DMS 273 (cell line): ENCODE results near the gene MAD1L1.

Experiments
- DNase-seq: peaks from one replicate; lab custom pipeline; 2025; ENCODE audit not compliant: unreplicated experiment; lab: John Stamatoyannopoulos, UW

Gene MAD1L1

GRCh38 chr7:2120841-2121830, 111.6 kb downstream of the MAD1L1 start:
- peak; percentile 26 for DNase-seq

GRCh38 chr7:2120251-2120660, 112.5 kb downstream of the MAD1L1 start:
- no peak for DNase-seq

GRCh38 chr7:2118630-2119190, 114.0 kb downstream of the MAD1L1 start:
- no peak for DNase-seq

GRCh38 chr7:2118056-2118455, 114.7 kb downstream of the MAD1L1 start:
- no peak for DNase-seq

- no peak for DNase-seq
These were observed 115.1 kb downstream of the MAD1L1 start for GRCh38 chr7:2117646-2118045.

- DNase-seq = peak; percentile 66
These were observed 115.7 kb downstream of the MAD1L1 start for GRCh38 chr7:2116989-2117591.

GRCh38 chr7:2116448-2116810, 116.3 kb downstream of the MAD1L1 start:
- DNase-seq = no peak

GRCh38 chr7:2115760-2116447, 116.8 kb downstream of the MAD1L1 start:
- peak; percentile 38 for DNase-seq

GRCh38 chr7:2114926-2115759, 117.6 kb downstream of the MAD1L1 start:
- no peak for DNase-seq

GRCh38 chr7:2114052-2114451, 118.7 kb downstream of the MAD1L1 start:
- no peak for DNase-seq

- no peak for DNase-seq
These were observed 120.2 kb downstream of the MAD1L1 start for GRCh38 chr7:2112261-2113198.

GRCh38 chr7:2111568-2111967, 121.2 kb downstream of the MAD1L1 start:
- no peak for DNase-seq

GRCh38 chr7:2110610-2111396, 121.9 kb downstream of the MAD1L1 start:
- no peak for DNase-seq

- DNase-seq = peak; percentile 97
These were observed 122.7 kb downstream of the MAD1L1 start for GRCh38 chr7:2109936-2110609.

GRCh38 chr7:2109251-2109872, 123.4 kb downstream of the MAD1L1 start:
- DNase-seq = peak; percentile 53

GRCh38 chr7:2108501-2109250, 124.1 kb downstream of the MAD1L1 start:
- DNase-seq = no peak

GRCh38 chr7:2108071-2108455, 124.7 kb downstream of the MAD1L1 start:
- no peak for DNase-seq
